HG03108 (cell line): Measurements from ENCODE around the gene ING5.
"Not testable (repeated sequence)": the region's sequence is repeated elsewhere in the genome, so short reads cannot be mapped to it uniquely, and the experiment has no call there.

ENCODE experiments used
- ATAC-seq: cut with Tn5 transposase; IDR thresholded peaks from one replicate; pipeline ENCODE4 v1.9.1; 2021; ENCODE audit warnings: moderate library complexity; ENCODE audit not compliant: unreplicated experiment

Gene ING5

GRCh38 chr2:241703032-241703604 is 1.3 kb downstream of the ING5 start:
- no peak for ATAC-seq

DNA sequence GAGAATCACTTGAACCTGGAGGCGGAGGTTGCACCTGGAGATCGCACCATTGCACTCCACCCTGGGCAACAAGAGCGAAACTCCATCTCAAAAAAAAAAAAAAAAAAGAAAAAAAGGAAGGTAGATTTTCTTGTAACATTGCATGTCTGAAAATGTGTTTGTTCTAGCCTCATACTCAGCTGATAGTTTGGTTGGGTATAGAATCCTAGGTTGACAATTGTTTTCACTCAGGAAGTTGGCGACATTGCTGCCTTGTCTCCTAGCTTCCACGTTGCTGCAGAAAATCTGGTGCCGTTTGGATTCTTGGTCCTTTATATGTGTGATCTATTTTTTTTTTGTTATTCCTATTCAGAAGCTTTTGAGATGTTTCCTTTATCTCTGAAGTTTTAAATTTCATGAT is 4.7 kb downstream of the ING5 start:
- ATAC-seq: no peak

DNA sequence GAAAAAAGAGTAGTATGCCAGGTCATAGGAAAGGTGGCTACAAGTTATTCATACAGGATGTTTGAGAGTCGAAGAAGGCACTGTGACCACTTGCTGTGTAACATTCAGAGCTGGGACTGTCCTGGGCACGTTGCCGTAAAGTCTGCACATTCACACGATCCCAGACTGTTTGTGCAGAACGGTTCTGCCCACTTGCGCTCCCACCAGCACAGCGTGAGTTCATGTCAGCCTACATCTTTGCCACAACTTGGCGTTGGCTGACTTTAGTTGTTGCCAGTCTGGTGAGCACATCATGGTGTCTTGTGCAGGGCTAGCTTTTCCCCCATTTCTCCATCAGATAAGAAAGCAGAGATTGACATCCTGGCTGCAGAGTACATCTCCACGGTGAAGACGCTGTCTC is 7.0 kb downstream of the ING5 start:
- ATAC-seq: no peak

- no peak for ATAC-seq
Observed at GRCh38 chr2:241719093-241719492, 17.3 kb downstream of the ING5 start.

- ATAC-seq: no peak
Observed at GRCh38 chr2:241720099-241720498, 18.3 kb downstream of the ING5 start.

DNA sequence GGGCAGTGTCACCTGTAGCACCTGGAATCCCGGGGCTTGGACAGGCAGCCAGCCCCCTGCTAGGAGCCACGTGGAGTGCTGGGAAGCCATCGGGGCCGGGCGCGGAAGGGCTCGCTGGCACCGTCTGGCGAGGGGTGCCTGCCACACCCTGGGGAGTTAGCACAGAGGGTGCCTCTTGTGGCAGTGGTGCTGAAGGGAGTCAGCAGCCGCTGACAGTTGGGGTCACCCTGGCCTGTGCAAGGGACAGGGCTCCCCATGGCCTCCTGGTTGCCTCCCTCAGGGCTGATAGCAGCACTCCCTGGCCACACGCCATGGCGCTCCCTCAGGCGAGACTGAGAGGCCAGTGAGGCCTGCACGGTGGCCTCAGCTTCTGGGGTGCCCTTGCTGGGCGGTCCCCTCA is 18.7 kb downstream of the ING5 start:
- ATAC-seq: no peak

GRCh38 chr2:241721852-241722251 is 20.0 kb downstream of the ING5 start:
- no peak for ATAC-seq

DNA sequence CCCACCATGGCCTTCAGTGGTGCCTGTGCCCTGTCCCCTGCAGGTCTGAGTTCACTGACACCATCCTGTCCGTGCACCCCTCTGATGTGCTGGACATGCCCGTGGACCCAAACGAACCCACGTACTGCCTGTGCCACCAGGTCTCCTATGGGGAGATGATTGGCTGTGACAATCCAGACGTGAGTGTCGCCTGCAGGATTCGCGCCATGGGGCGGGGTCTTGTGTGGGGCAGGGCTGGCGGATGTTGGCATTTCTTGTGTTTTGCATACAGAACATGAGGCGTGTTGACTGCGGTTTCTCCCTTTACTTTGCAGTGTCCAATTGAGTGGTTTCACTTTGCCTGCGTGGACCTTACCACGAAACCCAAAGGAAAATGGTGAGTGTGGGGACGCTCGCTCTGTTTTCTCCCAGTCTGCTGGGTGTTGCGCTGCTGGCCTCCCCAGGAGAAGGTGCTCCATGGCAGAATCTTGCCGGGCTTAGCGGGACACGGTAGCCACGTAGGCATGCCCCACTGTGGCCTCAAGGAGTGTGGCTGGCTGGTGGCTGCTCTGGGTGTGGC is 21.1 kb downstream of the ING5 start:
- ATAC-seq: no peak

- ATAC-seq: no peak
Observed at GRCh38 chr2:241724259-241724974, 22.6 kb downstream of the ING5 start.

DNA sequence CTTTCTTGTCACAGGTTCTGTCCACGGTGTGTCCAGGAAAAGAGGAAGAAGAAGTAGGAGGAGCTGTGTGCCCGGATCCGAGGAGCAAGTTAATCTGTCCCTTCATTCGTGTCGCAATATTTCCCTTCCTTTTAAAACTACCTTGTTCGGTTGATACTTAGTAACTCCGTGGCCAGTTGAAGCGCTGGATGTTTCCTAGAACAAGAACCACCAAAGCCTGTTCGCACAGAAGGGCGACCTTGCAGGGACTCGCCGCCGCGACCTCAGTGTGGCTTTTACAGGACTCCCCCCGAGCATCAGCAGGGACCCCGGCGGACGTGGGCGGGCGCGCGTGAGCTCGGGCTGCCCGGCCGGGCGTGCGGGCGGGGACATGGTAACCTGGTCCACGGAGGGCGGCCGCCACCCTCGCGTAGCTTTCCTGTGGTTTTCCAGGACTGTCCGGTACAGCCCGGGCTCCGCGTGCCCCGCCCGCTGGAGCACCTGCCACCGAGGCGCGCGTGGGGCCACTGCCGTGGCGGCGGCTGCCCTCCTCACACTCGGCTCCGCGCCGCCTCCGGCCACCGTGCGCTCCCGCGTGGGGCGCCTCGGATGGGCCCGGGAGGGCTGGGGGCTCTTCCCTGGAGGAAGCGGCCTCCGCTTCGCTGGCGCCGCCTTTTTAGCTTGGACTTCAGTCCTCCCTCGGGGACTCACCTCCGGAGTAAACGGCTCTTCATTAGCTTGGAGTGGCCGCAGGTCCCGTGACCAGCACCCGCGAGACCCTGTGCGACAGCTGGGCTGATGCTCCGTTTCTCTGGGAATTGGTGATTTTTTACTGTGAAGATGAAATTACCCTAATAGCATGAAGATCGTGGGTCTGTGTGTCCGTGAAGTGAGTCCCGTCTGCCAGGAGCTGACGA is 23.4 kb downstream of the ING5 start:
- ATAC-seq: no peak

- ATAC-seq: no peak
Observed at GRCh38 chr2:241726459-241726858, 24.6 kb downstream of the ING5 start.

DNA sequence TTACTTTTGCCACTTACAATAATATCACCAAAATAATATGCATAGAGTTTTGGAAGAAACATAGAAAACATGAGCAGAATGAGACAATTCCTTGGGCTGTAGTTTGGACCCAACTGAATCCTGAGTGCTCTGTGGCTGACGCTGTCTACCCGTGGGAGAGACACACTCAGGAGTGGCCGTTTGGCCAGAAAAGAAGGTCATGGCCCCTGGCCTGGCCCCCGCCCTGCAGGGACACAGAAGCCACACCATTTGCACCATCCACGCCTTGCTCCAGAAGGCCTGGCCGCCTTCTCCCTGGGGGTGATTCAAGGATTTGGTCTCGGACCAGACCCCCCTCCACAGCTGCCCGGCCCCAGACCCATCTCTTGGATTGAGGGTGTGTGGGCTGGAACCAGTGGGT is 26.2 kb downstream of the ING5 start:
- ATAC-seq: no peak

DNA sequence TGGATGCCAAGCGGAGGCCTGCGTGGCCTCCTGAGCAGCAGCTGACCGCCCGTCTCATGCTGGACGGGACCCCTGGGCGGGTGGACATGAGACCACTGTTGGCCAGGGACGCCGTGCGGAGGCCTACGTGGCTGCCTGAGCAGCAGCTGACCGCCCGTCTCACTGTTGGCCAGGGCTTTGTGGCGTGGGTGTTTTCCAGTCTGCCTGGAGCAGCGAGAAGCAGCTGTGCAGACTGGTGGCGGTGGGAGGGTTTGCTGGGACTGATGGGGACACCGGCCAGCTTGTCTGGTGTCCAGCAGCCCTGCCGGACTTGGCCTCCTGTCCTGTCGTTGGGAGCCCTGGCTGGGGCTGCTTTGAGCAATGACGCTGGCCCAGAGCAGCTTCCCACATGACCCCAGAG is 26.8 kb downstream of the ING5 start:
- no peak for ATAC-seq

DNA sequence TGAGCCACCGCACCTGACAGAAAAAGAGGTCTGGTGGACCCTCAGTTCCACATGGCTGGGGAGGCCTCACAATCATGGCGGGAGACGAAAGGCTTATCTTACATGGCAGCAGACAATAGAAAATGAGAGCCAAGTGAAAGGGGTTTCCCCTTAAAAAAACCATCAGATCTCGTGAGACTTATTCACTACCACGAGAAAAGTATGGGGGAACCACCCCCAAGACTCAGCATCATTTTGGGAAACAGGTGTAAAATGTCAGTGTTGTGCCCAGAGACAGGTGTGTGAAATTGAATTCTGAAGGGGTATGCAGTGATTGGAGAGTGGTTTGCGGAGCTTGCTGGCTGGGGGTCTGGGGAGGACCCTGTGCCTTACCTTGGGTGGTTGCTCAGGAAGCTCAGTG is 28.0 kb downstream of the ING5 start:
- ATAC-seq: no peak

DNA sequence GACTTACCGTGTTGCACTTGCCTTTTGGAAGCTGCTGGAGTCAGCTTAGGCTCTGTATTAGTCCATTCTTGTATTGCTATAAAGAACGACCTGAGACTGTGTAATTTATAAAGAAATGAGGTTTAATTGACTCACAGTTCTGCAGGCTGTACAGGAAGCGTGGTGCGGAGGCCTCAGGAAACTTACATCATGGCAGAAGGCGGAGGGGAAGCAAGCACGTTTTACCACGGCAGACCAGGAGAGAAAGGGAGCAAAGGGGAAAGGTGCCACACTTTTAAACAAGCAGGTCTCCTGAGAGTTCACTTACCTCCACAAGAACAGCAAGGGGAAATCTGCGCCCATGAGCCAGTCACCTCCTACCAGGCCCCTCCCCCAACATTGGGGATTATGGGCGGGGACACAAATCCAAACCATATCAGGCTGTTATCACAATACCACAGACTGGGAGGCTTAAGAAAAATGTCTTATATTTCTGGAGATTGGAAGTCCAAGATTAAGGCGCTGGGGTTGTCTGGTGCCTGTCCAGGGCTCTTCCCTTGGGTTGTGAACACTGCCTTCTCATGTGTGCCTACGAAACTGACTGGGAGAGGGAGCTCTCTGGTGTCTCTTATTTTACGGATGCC is 28.9 kb downstream of the ING5 start:
- no peak for ATAC-seq

- not testable (repeated sequence) for ATAC-seq
Observed at GRCh38 chr2:241732513-241733186, 30.8 kb downstream of the ING5 start.

DNA sequence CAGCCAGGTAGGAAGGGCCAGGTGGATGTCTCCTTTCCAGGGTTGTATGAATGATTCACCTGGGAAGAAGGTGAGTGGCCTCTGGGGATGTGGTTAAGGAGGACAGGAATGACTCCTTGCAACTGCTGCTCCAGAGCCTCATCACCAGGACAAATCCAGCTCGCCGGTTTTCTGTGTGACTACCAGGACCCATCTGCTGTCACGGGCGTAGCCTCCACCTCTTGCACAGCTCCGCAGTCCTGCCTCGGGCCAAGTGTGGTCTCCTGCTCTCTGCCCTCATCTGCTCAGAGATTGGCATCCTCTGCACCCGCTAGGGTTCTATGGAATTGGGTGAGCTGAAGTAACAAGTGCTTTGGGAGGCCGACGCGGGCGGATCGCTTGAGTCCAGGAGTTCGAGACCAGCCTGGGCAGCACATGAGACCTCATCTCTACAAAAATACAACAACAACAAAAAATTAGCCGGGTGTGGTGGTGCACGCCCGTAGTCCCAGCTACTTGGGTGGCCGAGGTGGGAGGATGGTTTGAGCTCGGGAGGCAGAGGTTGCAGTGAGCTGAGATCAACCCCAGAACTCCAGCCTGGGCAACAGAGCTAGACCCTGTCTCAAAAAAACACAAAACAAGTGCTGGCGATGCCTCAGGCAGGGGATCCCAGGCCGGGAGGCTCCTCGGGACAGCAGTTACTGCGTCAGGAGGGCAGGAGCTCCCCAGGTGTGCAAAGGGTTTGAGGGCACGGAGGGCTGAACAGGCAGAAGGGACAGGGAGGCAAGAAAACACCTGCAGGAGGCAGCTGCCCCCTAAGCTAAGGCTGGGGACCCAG is 31.8 kb downstream of the ING5 start:
- no peak for ATAC-seq

DNA sequence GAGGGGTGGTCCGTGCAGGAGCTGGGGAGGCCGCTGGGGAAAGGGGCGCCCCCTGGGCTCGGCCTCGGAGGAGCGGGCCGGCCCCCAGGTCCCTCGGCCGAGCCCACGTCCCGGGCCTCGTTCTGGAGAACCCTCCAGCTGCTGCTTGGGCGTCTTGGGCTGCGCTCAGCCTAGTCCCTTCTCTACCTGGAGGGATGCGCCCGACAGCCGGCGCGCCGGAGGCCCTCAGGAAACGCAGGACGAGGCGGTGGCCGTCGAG is 32.3 kb downstream of the ING5 start:
- no peak for ATAC-seq

DNA sequence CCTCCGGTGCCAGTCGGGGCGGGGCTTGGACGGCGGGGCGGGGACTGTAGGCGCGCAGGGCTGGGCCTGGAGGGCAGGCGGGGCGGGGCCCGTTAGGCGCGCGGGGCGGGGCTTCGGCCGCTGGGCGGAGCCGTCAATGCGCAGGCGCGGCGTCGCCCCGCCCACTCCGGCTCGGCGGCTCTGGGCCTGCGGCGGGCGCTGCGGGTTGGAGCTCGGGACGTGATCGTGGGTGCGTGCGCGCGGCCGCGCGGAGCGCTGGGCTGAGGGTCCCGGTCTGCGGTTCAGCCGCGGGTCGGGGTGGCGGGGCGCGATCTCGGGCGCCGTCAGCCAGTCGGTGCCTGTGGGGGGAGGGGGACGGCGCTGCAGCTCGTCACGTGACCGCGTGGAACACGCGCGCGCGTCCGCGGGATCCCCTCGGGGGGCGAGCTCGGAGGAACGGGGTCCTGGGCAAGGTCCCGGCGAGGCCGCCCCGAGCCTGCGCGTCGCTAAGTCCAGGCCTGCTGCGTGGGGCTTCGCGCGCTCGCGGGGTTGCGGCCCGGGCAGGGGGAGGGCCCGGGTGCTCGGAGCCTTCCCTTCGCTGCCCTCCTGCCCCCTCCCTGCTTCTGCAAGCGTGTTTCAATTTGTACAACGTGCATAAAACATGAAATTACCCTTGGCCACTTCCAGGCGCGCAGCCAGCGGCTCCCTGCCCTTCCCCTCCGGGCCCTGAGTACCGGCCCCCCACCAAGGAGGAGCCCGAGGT is 32.8 kb downstream of the ING5 start, which contains the start of gene D2HGDH:
TSS of gene D2HGDH (plus strand) at position 164 of the 742 bp plus-strand sequence. CDS start 595 bp downstream, outside the sequence.
- ATAC-seq: peak; percentile 74
